GM12878 (cell line): ENCODE data around the gene ACCSL. TPM values are rescaled to one million over a fixed set of nuclear protein-coding genes. Genes with fewer than 3 reads are reported as not detected.

ENCODE experiments used
- ATAC-seq: fragments of 200-7000 bp; cut with Tn5 transposase; 3 replicates; pipeline ENCODE4 v1.9.1; 2020; ENCODE audit warnings: mild to moderate bottlenecking, moderate library complexity
- BruUV-seq: library from RNA; stranded (reverse); fragments of 400-500 nt; replicated peaks from 2 replicates; lab custom pipeline; 2021; lab: Mats Ljungman, UMichigan
- CTCF ChIA-PET: fragments of 300-600 bp; sonication (Branson Sonifier 250); formaldehyde crosslinking; extraction: SDS; loops from one replicate; lab custom pipeline; 2021; ENCODE audit warnings: inconsistent platforms; lab: Yijun Ruan, JAX
- POLR2A ChIA-PET: fragments of 350-600 bp; formaldehyde crosslinking; extraction: SDS; loops from one replicate; lab custom pipeline; 2021; ENCODE audit warnings: inconsistent platforms; lab: Charles Lee
- RAD21 ChIA-PET: fragments of 300-600 bp; sonication (Branson Sonifier 250); formaldehyde crosslinking; loops from one replicate; lab custom pipeline; 2023; ENCODE audit warnings: antibody characterized with exemption; ENCODE audit not compliant: unreplicated experiment; lab: Charles Lee
- SMC1A ChIA-PET: fragments of 300-600 bp; sonication (Branson Sonifier 250); formaldehyde crosslinking; loops from one replicate; lab custom pipeline; 2023; ENCODE audit not compliant: unreplicated experiment, uncharacterized antibody; lab: Charles Lee
- DNase-seq: peaks from one replicate; pipeline ENCODE4 v3.0.0-alpha.2; 2011; ENCODE audit warnings: low read depth, low spot score
- FAIRE-seq: peaks from 3 replicates; lab custom pipeline; 2011; peaks lifted over from hg19 to GRCh38; lab: Jason Lieb, UNC
- H2AFZ ChIP-seq: 2 replicates; pipeline ENCODE4 v1.6.0; 2011; ENCODE audit warnings: low read depth, low read length, control low read depth; ENCODE audit not compliant: control insufficient read depth
- H3K27ac ChIP-seq: 2 replicates; pipeline ENCODE4 v1.5.1; 2011; ENCODE audit warnings: control low read depth; ENCODE audit not compliant: control insufficient read depth, insufficient read depth
- H3K27me3 ChIP-seq, 2 experiments: replicated peaks in 1 of 2; 2 replicates each; pipeline versions ENCODE4 v1.6.0 to v1.6.1; 2011; ENCODE audit warnings: low read length in 1 of 2; ENCODE audit not compliant: control insufficient read depth in 2 of 2, insufficient read depth in 2 of 2
- H3K36me3 ChIP-seq, 2 experiments: 2 replicates each; pipeline ENCODE4 v1.5.1; 2011; ENCODE audit warnings: low read length in 1 of 2; ENCODE audit not compliant: control insufficient read depth in 2 of 2, insufficient read depth in 2 of 2
- H3K4me1 ChIP-seq: 2 replicates; pipeline ENCODE4 v1.6.1; 2011; ENCODE audit warnings: mild to moderate bottlenecking, low read length, moderate library complexity, mixed read lengths; ENCODE audit not compliant: control insufficient read depth, insufficient read depth
- H3K4me2 ChIP-seq: 2 replicates; pipeline ENCODE4 v1.6.0; 2011; ENCODE audit warnings: control low read depth; ENCODE audit not compliant: control insufficient read depth, insufficient read depth
- H3K4me3 ChIP-seq: fragments of 200-600 bp; sonication (generic); 2 replicates; pipeline ENCODE4 v1.5.1; 2016
- H3K79me2 ChIP-seq: 2 replicates; pipeline ENCODE4 v1.6.0; 2011; ENCODE audit warnings: low read length; ENCODE audit not compliant: control insufficient read depth, insufficient read depth
- H3K9ac ChIP-seq: 2 replicates; pipeline ENCODE4 v1.8.0; 2011; ENCODE audit warnings: low read length, control low read depth, mixed read lengths; ENCODE audit not compliant: control insufficient read depth, insufficient read depth
- H3K9me3 ChIP-seq: replicated peaks from 3 replicates; pipeline ENCODE4 v1.5.1; 2011; ENCODE audit warnings: mild to moderate bottlenecking, low read length; ENCODE audit not compliant: control insufficient read depth, insufficient read depth
- H4K20me1 ChIP-seq: 2 replicates; pipeline ENCODE4 v1.6.0; 2011; ENCODE audit not compliant: control insufficient read depth, insufficient read depth
- ASH2L ChIP-seq: fragments of 300-600, 200-600 bp; sonication (generic); IDR thresholded peaks from 2 replicates; pipeline ENCODE4 v1.6.1; 2017; ENCODE audit warnings: low read depth, mild to moderate bottlenecking, borderline replicate concordance
- ATF3 ChIP-seq: IDR thresholded peaks from 2 replicates; pipeline ENCODE4 v1.6.1; 2011; ENCODE audit warnings: low read depth, mild to moderate bottlenecking, low read length, moderate library complexity, borderline replicate concordance; ENCODE audit errors: extremely low read depth
- CHD2 ChIP-seq: IDR thresholded peaks from 2 replicates; pipeline ENCODE4 v1.6.1; 2011; ENCODE audit warnings: low read depth, low read length, improper control_type of control experiment, borderline replicate concordance
- CHD4 ChIP-seq: fragments of 200-600 bp; sonication (generic); IDR thresholded peaks from 2 replicates; pipeline ENCODE4 v1.6.1; 2016; ENCODE audit warnings: mild to moderate bottlenecking
- FOXM1 ChIP-seq: IDR thresholded peaks from 2 replicates; pipeline ENCODE4 v1.6.1; 2012; ENCODE audit warnings: low read depth, mild to moderate bottlenecking, inconsistent platforms, low read length, moderate library complexity
- MEF2B ChIP-seq: fragments of 450-650 bp; IDR thresholded peaks from 2 replicates; pipeline ENCODE4 v1.6.1; 2018; ENCODE audit warnings: mild to moderate bottlenecking, moderate library complexity; ENCODE audit not compliant: partially characterized antibody, poor library complexity, severe bottlenecking
- PBX3 ChIP-seq: IDR thresholded peaks from 2 replicates; pipeline ENCODE4 v1.6.1; 2011; ENCODE audit warnings: mild to moderate bottlenecking, low read depth, low read length, moderate library complexity; ENCODE audit not compliant: insufficient replicate concordance
- POU2F2 ChIP-seq: IDR thresholded peaks from 3 replicates; pipeline ENCODE4 v1.6.1; 2011; ENCODE audit warnings: low read depth, mild to moderate bottlenecking, low read length, borderline replicate concordance
- RELA ChIP-seq: fragments of 450-650 bp; IDR thresholded peaks from 2 replicates; pipeline ENCODE4 v1.8.0; 2014; ENCODE audit warnings: borderline replicate concordance; ENCODE audit not compliant: partially characterized antibody
- RELB ChIP-seq: fragments of 450-650 bp; IDR thresholded peaks from 2 replicates; pipeline ENCODE4 v1.6.1; 2017; ENCODE audit warnings: low read depth, mild to moderate bottlenecking, moderate library complexity
- SKIL ChIP-seq: fragments of 450-650 bp; IDR thresholded peaks from 2 replicates; pipeline ENCODE4 v1.6.1; 2017; ENCODE audit warnings: mild to moderate bottlenecking, low read depth, inconsistent platforms; ENCODE audit not compliant: poor library complexity, severe bottlenecking
- SMARCA5 ChIP-seq: fragments of 450-650 bp; IDR thresholded peaks from 2 replicates; pipeline ENCODE4 v1.6.1; 2017; ENCODE audit warnings: mild to moderate bottlenecking
- SMC3 ChIP-seq: IDR thresholded peaks from 2 replicates; pipeline ENCODE4 v1.6.1; 2011; ENCODE audit warnings: low read length, improper control_type of control experiment, borderline replicate concordance
- SRF ChIP-seq, 2 experiments: IDR thresholded peaks; 2 replicates each; pipeline ENCODE4 v1.6.1; 2011; ENCODE audit warnings: low read depth in 2 of 2, low read length in 2 of 2, mild to moderate bottlenecking in 1 of 2, moderate library complexity in 1 of 2
- SUZ12 ChIP-seq: fragments of 200-600 bp; sonication (generic); IDR thresholded peaks from one replicate; pipeline ENCODE4 v1.6.1; 2018; ENCODE audit warnings: antibody characterized with exemption, mild to moderate bottlenecking; ENCODE audit not compliant: unreplicated experiment
- TBL1XR1 ChIP-seq: IDR thresholded peaks from 2 replicates; pipeline ENCODE4 v1.6.1; 2012; ENCODE audit warnings: low read depth, low read length, improper control_type of control experiment
- USF1 ChIP-seq: IDR thresholded peaks from 2 replicates; pipeline ENCODE4 v1.6.1; 2011; ENCODE audit warnings: borderline replicate concordance, low read depth, mild to moderate bottlenecking, moderate library complexity, mixed read lengths, low read length; ENCODE audit not compliant: insufficient read depth; ENCODE audit errors: extremely low read length
- WGBS: methylation state at CpG from one replicate; pipeline ENCODE4 v1.1.6; 2016; ENCODE audit warnings: low lambda C conversion rate; ENCODE audit not compliant: insufficient replicate concordance, insufficient coverage; ENCODE audit errors: missing lambda C conversion rate; 5-methylcytosine and 5-hydroxymethylcytosine counted together
- in situ Hi-C: fragments of 300-500 bp; cut with MboI; formaldehyde crosslinking; loops from 9 replicates; pipeline ENCODE4 v1.14.3; 2018; ENCODE audit warnings: mixed read lengths
- intact Hi-C: fragments of 100-400 bp; cut with micrococcal nuclease; formaldehyde crosslinking; loops from one replicate; pipeline ENCODE4 v1.14.2; 2022; ENCODE audit not compliant: unreplicated experiment
- polyA plus RNA-seq, 11 experiments: library from polyadenylated mRNA; depleted of rRNA in 4 of 11; unstranded in 6 of 11; stranded (reverse) in 5 of 11; fragments of >200 nt; fragmentation: Nextera tagmentation in 4 of 11; fragmentation: Illumina TruSeq in 1 of 11; extraction: Ambion mirVana in 4 of 11; extraction: Trizol in 1 of 11; gene quantifications; 1 replicate in 1 of 11; 2 replicates in 10 of 11; pipeline versions ENCODE4 v1.2.1 to v1.2.3, GENCODE V29; 2011 to 2016; ENCODE audit warnings: inconsistent platforms in 2 of 11, missing spikeins in 2 of 11, low read depth in 1 of 11
- total RNA-seq, 4 experiments: library from RNA; depleted of rRNA in 3 of 4; stranded (reverse); fragments of >200 nt in 3 of 4; fragmentation: Illumina TruSeq in 1 of 4; extraction: Trizol in 1 of 4; gene quantifications; 2 replicates each; pipeline versions ENCODE4 v1.2.1 to v1.2.3, GENCODE V29; 2013 to 2021

The ACCSL gene
- total and polyA plus RNA-seq, 10 of the 15 experiments (the other 5 are each of a cell fraction or from before 2014, with no cell fraction given): 0.15 TPM; not detected in 9

DNA sequence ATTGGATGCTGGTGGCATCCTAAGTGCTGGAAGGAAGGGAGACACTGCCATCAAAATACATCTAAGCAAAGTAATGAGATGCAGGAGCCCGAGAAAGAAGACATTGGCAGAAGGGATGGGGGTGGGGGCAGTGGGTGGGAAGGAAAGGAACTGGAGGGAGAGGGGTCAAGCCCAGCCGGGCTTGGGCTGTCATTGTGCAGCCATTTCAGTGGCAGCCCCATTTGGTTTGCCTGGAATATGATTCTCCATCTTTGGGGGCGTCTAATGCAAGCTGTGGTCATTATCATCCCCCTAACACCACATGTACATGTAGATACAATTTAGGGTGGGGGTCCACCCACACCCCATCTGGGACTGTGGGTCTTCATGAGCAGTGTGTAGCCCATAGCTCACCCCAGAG is 13.9 kb upstream of the ACCSL start:
- WGBS: 17% methylated on average over 3 of the region's 3 CpGs
- BruUV-seq: no TSS peak
- Histone ChIP-seq H3K27ac (no peak overlapping the region), H3K4me2 (no peak overlapping the region), H3K4me1 (no peaks in the 10 kb centered on the region), H3K9ac (no peak overlapping the region), H3K4me3 (no peak overlapping the region), H3K79me2 (no peaks in the 10 kb centered on the region), H4K20me1 (no peaks in the 10 kb centered on the region), H3K9me3 (no peaks in the 10 kb centered on the region; the same call in 2 of the 3 replicates), H3K27me3 (peaks cover 0 to 3% of the 10 kb centered on the region in 2 experiments; a peak in 1 of 4 replicates), H2AFZ (no peak overlapping the region), H3K36me3 (no peaks in the 10 kb centered on the region)
- no peak for FAIRE-seq
- no peak for DNase-seq
- TF ChIP-seq MEF2B (no peak), SUZ12 (no peak), CHD2 (no peak), PBX3 (no peak), ATF3 (no peak), USF1 (no peak), POU2F2 (no peak), FOXM1 (no peak), RELA (no peak), CHD4 (no peak), SMC3 (no peak), ASH2L (no peak), SKIL (no peak), RELB (no peak), SMARCA5 (no peak), SRF (IDR thresholded peaks at IDR 0.05; ENCODE audit: low read depth in 2 of 2, low read length in 2 of 2) (no peak), TBL1XR1 (no peak)
- ChIA-PET SMC1A (interaction anchor here (1.2 kb wide), 1 partner anchor 55 kb away, joined by 3 read pairs; no protein-coding TSS in a partner anchor), CTCF (interaction anchor here (6.6 kb wide), 1 partner anchor 145 kb away, joined by 28 read pairs; no protein-coding TSS in a partner anchor), RAD21 (no interaction called here), POLR2A (interaction anchor here (0.7 kb wide), 1 partner anchor 68 kb away, joined by 3 read pairs; no protein-coding TSS in a partner anchor)
- intact Hi-C loops (no loop called here), in situ Hi-C loops (no loop called here)
- ATAC-seq: no peak
